GM18867 (cell line): ENCODE measurements around the gene FHAD1.

Experiments used
- ATAC-seq: cut with Tn5 transposase; IDR thresholded peaks from one replicate; pipeline ENCODE4 v1.9.1; 2021; ENCODE audit warnings: mild to moderate bottlenecking, moderate library complexity; ENCODE audit not compliant: unreplicated experiment

Gene FHAD1

GRCh38 chr1:15343729-15344128 lies 96.7 kb downstream of the FHAD1 start:
- ATAC-seq = no peak

- ATAC-seq = no peak
Measured at GRCh38 chr1:15344380-15344779, 97.4 kb downstream of the FHAD1 start.

GRCh38 chr1:15344800-15345704 lies 98.0 kb downstream of the FHAD1 start:
- ATAC-seq = no peak

- ATAC-seq = peak; percentile 89
Measured at GRCh38 chr1:15345705-15346345, 98.8 kb downstream of the FHAD1 start.

- ATAC-seq = no peak
Measured at GRCh38 chr1:15346346-15347030, 99.5 kb downstream of the FHAD1 start.

GRCh38 chr1:15347182-15347581 lies 100.2 kb downstream of the FHAD1 start:
- ATAC-seq = no peak

GRCh38 chr1:15348648-15349047 lies 101.6 kb downstream of the FHAD1 start:
- ATAC-seq = no peak

GRCh38 chr1:15349133-15349532 lies 102.1 kb downstream of the FHAD1 start:
- ATAC-seq = no peak

GRCh38 chr1:15350151-15350550 lies 103.1 kb downstream of the FHAD1 start:
- no peak for ATAC-seq

GRCh38 chr1:15350551-15351200 lies 103.7 kb downstream of the FHAD1 start:
- ATAC-seq = no peak

- no peak for ATAC-seq
Measured at GRCh38 chr1:15351310-15351709, 104.3 kb downstream of the FHAD1 start.

GRCh38 chr1:15352128-15352957 lies 105.3 kb downstream of the FHAD1 start:
- ATAC-seq = no peak

- ATAC-seq = no peak
Measured at GRCh38 chr1:15353839-15354579, 107.0 kb downstream of the FHAD1 start.

- ATAC-seq = no peak
Measured at GRCh38 chr1:15354580-15354965, 107.5 kb downstream of the FHAD1 start.

GRCh38 chr1:15355968-15356625 lies 109.1 kb downstream of the FHAD1 start:
- no peak for ATAC-seq

- ATAC-seq = no peak
Measured at GRCh38 chr1:15357612-15358207, 110.7 kb downstream of the FHAD1 start.

GRCh38 chr1:15358565-15359133 lies 111.6 kb downstream of the FHAD1 start:
- no peak for ATAC-seq

GRCh38 chr1:15360700-15361099 lies 113.7 kb downstream of the FHAD1 start:
- ATAC-seq = no peak
